ENCODE data around the gene ADCY3.
A peak's percentile ranks its signal among the peaks of the same experiment; 100 is the strongest.

The ADCY3 gene

GRCh38 chr2:24915175-24915574, 4.9 kb downstream of the ADCY3 start:
- no peak for TF ChIP-seq CTCF (IDR thresholded peaks at IDR 0.05; ENCODE audit: low read depth, low read length)
- DNase-seq (ENCODE audit: extremely low read depth, low read depth), result no peak

GRCh38 chr2:24914713-24915112, 5.3 kb downstream of the ADCY3 start:
- no peak for DNase-seq (ENCODE audit: extremely low read depth, low read depth)
- TF ChIP-seq CTCF (IDR thresholded peaks at IDR 0.05; ENCODE audit: low read depth, low read length), result no peak

- TF ChIP-seq CTCF (IDR thresholded peaks at IDR 0.05; ENCODE audit: low read depth, low read length), result no peak
- DNase-seq (ENCODE audit: extremely low read depth, low read depth), result no peak
These were observed 6.1 kb downstream of the ADCY3 start for GRCh38 chr2:24913911-24914310.

- DNase-seq (ENCODE audit: extremely low read depth, low read depth), result no peak
- TF ChIP-seq CTCF (IDR thresholded peaks at IDR 0.05; ENCODE audit: low read depth, low read length), result no peak
These were observed 7.1 kb downstream of the ADCY3 start for GRCh38 chr2:24912986-24913385.

GRCh38 chr2:24912523-24912922, 7.5 kb downstream of the ADCY3 start:
- DNase-seq (ENCODE audit: extremely low read depth, low read depth), result no peak
- no peak for TF ChIP-seq CTCF (IDR thresholded peaks at IDR 0.05; ENCODE audit: low read depth, low read length)

GRCh38 chr2:24910245-24910644, 9.8 kb downstream of the ADCY3 start:
- no peak for TF ChIP-seq CTCF (IDR thresholded peaks at IDR 0.05; ENCODE audit: low read depth, low read length)
- no peak for DNase-seq (ENCODE audit: extremely low read depth, low read depth)

- peak; percentile 84 for DNase-seq (ENCODE audit: extremely low read depth, low read depth)
- TF ChIP-seq CTCF (IDR thresholded peaks at IDR 0.05; ENCODE audit: low read depth, low read length), result no peak
These were observed 10.4 kb downstream of the ADCY3 start for GRCh38 chr2:24909555-24910177.

All from AG09319 (cell line).